BJ (cell line): ENCODE data around the gene RBMS1. TPM values are rescaled to one million over a fixed set of nuclear protein-coding genes. Genes with fewer than 3 reads are reported as not detected.

Source experiments
- CTCF ChIA-PET: fragments of 350-600 bp; formaldehyde crosslinking; extraction: SDS; loops from one replicate; lab custom pipeline; 2021; ENCODE audit warnings: antibody characterized with exemption, inconsistent platforms; lab: Yijun Ruan, JAX
- POLR2A ChIA-PET: fragments of 300-600 bp; sonication (Branson Sonifier 250); formaldehyde crosslinking; extraction: SDS; loops from one replicate; lab custom pipeline; 2021; ENCODE audit warnings: antibody characterized with exemption; lab: Charles Lee
- DNase-seq: peaks from one replicate; pipeline ENCODE4 v3.0.0-alpha.2; 2011; ENCODE audit warnings: low read depth
- H3K27me3 ChIP-seq: 2 replicates; pipeline ENCODE4 v1.6.0; 2011; ENCODE audit warnings: low read length; ENCODE audit not compliant: control insufficient read depth, insufficient read depth
- H3K36me3 ChIP-seq: 2 replicates; pipeline ENCODE4 v1.5.1; 2011; ENCODE audit warnings: low read length; ENCODE audit not compliant: control insufficient read depth, insufficient read depth
- H3K4me3 ChIP-seq: 2 replicates; pipeline ENCODE4 v1.5.1; 2011; ENCODE audit warnings: low read depth, mild to moderate bottlenecking, control low read depth, low read length
- polyA plus RNA-seq: library from polyadenylated mRNA; depleted of rRNA; stranded (reverse); fragments of >200 nt; gene quantifications from 2 replicates; pipeline ENCODE4 v1.2.3, GENCODE V29; 2011
- TF ChIP-seq, protein P1 (sequence below): IDR thresholded peaks from 2 replicates; pipeline ENCODE4 v1.5.1; 2011; ENCODE audit warnings: low read depth, mild to moderate bottlenecking, control low read depth, inconsistent platforms, low read length, moderate library complexity; ENCODE audit not compliant: insufficient read depth

RBMS1 gene
- polyA plus RNA-seq, 1 experiment = 80.1 TPM

DNA sequence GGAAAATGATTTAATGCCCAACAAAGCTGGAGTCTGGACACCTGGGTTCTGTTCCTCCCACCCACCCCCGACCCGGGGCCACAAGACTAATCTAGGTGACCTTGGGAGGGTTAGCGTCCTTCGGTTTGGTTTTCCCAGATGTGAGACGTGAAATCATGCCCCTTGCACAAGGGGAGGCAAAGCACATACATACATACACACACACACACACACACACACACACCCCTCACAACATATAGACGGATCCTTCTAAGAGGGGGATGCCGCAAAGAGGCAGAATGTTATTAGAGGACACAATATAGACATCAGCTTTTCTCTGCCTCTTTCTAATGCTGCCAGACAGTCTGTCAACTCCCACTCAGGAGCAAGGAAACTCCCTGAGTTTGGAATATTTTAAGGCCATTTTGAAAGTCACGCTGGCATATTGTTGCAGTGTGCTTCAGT is 616 bp upstream of the RBMS1 start:
- Histone ChIP-seq H3K4me3 (peak overlapping the region; percentile 87), H3K27me3 (no peaks in the 10 kb centered on the region), H3K36me3 (no peaks in the 10 kb centered on the region)
- DNase-seq = no peak
- TF ChIP-seq, protein P1, sequence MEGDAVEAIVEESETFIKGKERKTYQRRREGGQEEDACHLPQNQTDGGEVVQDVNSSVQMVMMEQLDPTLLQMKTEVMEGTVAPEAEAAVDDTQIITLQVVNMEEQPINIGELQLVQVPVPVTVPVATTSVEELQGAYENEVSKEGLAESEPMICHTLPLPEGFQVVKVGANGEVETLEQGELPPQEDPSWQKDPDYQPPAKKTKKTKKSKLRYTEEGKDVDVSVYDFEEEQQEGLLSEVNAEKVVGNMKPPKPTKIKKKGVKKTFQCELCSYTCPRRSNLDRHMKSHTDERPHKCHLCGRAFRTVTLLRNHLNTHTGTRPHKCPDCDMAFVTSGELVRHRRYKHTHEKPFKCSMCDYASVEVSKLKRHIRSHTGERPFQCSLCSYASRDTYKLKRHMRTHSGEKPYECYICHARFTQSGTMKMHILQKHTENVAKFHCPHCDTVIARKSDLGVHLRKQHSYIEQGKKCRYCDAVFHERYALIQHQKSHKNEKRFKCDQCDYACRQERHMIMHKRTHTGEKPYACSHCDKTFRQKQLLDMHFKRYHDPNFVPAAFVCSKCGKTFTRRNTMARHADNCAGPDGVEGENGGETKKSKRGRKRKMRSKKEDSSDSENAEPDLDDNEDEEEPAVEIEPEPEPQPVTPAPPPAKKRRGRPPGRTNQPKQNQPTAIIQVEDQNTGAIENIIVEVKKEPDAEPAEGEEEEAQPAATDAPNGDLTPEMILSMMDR = no peak
- ChIA-PET CTCF (no interaction called here), POLR2A (interaction anchor here (0.7 kb wide), 1 partner anchor 10 kb away, joined by 3 read pairs; no protein-coding TSS in a partner anchor)

DNA sequence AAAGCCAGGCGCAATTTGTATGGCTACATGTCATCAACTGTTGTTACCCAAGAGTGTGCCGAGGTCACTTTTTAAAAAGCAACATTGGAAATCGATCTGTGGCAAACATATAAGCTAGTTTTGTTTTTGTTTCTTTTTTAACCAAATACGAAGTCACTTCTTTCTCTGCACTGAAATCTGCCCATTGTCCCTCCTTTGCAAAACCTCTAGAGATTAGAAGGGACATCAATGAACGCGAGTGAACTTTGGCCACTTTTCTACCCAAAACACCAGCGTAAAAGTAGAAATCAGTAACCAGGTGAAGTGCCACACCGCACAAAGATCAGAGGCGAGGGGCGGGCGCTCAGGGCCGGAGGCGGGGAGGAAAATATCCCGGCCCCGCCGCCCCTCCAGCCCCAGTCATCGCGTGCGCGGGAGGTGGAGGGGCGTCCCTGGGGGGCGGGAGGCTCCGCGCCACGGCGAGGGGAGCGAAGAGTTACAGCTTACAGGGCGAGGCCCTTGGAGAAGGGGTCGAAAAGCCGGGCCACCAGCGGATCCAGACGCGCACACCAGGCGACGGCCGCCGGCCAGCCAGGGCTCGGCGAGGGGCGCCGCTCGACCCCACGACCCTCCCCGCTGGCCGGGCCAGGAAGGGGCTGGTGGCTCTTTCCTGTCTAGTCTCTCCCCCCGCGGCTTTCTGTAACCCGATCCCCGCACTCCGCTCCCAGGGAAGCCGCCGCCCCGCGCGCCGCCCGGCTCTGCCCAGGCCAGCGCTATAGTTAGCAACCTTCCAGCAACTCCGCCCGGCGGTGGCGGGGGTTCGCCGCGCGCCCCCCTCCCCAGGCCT is 993 bp downstream of the RBMS1 start:
- Histone ChIP-seq H3K4me3 (peak overlapping the region; percentile 87), H3K27me3 (no peaks in the 10 kb centered on the region), H3K36me3 (no peaks in the 10 kb centered on the region)
- TF ChIP-seq, protein P1 = no peak
- POLR2A ChIA-PET = interaction anchor here (0.6 kb wide), 1 partner anchor 303 kb away, joined by 4 read pairs; no protein-coding TSS in a partner anchor
- CTCF ChIA-PET = interaction anchor here (0.6 to 1.6 kb wide), 3 partner anchors 27 to 92 kb away, joined by 3 to 4 read pairs (median 3); no protein-coding TSS in a partner anchor
- DNase-seq = no peak

DNA sequence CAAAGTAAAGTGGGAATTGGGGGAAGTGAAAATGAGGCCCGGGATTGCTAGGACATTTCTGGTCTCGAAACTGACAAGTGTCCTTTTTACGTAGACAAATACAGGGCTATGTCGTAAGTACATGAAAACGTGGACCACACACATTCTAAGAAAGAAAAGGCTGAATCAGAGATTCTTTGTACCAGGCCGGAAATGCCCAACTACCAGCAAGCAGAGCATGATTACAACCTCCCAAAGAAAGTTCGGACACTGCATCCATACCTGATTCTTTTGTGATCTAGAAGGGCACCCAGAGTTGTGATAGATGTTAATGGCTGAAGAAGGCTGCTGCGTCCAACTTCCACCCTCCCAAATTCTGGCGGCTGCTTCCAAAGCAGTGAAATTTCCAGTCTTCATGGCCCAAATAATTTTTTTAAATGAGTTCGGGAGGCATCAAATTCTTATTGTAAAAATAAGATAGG is 1.7 kb downstream of the RBMS1 start:
- Histone ChIP-seq H3K36me3 (no peaks in the 10 kb centered on the region), H3K27me3 (no peaks in the 10 kb centered on the region), H3K4me3 (peak overlapping the region; percentile 87)
- CTCF ChIA-PET = interaction anchor here (0.6 to 1.6 kb wide), 2 partner anchors 63 to 500 kb away, joined by 3 to 4 read pairs; no protein-coding TSS in a partner anchor
- POLR2A ChIA-PET = no interaction called here
- TF ChIP-seq, protein P1 = no peak
- peak; percentile 37 for DNase-seq

DNA sequence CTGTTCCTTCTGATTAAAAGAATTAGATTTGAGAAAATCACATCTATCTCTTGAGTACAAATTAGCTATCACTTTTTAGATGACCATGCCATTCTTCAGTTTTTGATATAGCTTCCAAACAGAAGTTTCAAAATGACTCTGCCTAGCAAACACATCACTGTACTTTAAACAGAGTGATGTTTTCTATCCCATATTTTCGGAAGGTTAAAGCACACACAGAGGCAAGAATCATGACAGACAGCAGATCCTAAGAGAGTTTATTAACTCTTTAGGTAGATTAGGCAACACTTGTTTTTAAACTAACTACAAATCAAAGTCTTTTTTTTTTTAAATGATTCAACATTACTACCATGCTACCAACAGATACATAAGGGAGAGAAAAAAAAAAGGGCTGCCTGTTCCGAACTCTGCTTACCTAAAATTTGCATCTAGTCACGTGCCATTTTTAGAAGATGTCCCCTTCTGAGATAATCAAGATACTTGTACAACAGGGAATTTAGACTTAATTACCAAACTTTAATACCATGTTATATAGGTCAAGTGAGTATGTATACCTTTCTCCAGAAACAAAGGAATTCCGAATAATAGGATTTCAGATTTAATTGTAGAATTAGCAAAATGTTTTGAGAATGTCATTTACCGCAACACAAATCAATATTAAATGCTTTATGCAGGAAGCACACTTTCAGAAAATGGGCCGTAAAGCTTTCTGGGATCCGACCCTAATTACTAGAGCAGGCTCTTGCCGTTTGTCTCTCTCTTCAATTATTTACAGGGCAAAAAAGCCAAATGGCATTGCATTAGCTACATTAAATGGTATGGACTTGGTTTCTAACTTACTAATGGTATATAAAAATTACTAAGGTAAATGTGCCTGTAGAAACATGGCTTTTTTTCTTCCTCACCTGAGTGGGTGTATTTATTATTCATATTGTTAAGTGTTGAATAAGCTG is 2.6 kb downstream of the RBMS1 start:
- Histone ChIP-seq H3K36me3 (no peaks in the 10 kb centered on the region), H3K4me3 (peak overlapping the region; percentile 87), H3K27me3 (no peaks in the 10 kb centered on the region)
- no peak for DNase-seq
- ChIA-PET CTCF (interaction anchor here (0.6 to 1.6 kb wide), 3 partner anchors 62 to 501 kb away, joined by 3 to 4 read pairs (median 3); no protein-coding TSS in a partner anchor), POLR2A (no interaction called here)
- TF ChIP-seq, protein P1 = no peak
